Neutrophil (primary cell): Measurements from ENCODE around the gene AFP.

Source experiments
- H3K27ac ChIP-seq: fragments of 200-600 bp; sonication (generic); 2 replicates; pipeline ENCODE4 v1.5.1; 2016; ENCODE audit warnings: mild to moderate bottlenecking, moderate library complexity
- H3K27me3 ChIP-seq: fragments of 200-600 bp; sonication (generic); 2 replicates; pipeline ENCODE4 v1.6.0; 2016; ENCODE audit warnings: mild to moderate bottlenecking
- H3K36me3 ChIP-seq: fragments of 200-600 bp; sonication (generic); 2 replicates; pipeline ENCODE4 v1.5.1; 2017
- H3K4me1 ChIP-seq, 2 experiments: fragments of 200-600 bp in 1 of 2; sonication (generic) in 1 of 2; 1 replicate in 1 of 2; 2 replicates in 1 of 2; pipeline versions ENCODE4 v1.5.1 to v1.6.1; 2013 to 2016; ENCODE audit warnings: low read depth in 1 of 2, low read length in 1 of 2, mild to moderate bottlenecking in 1 of 2, moderate library complexity in 1 of 2; ENCODE audit not compliant: control insufficient read depth in 1 of 2, insufficient read depth in 1 of 2
- H3K4me3 ChIP-seq, 2 experiments: fragments of 200-600 bp in 1 of 2; sonication (generic) in 1 of 2; 1 replicate in 1 of 2; 2 replicates in 1 of 2; pipeline ENCODE4 v1.5.1; 2013 to 2016; ENCODE audit warnings: low read depth in 1 of 2, low read length in 1 of 2, mild to moderate bottlenecking in 1 of 2, moderate library complexity in 1 of 2
- H3K9me3 ChIP-seq: fragments of 200-600 bp; sonication (generic); 2 replicates; pipeline ENCODE4 v1.5.1; 2016
- TF ChIP-seq, protein P1 (sequence below): fragments of 200-600 bp; sonication (generic); IDR thresholded peaks from 2 replicates; pipeline ENCODE4 v1.5.1; 2016; ENCODE audit warnings: antibody characterized with exemption

The AFP gene

GRCh38 chr4:73409978-73410548, 26.0 kb upstream of the AFP start:
- no peaks in the 10 kb centered on the region for H3K9me3 ChIP-seq
- TF ChIP-seq, protein P1, sequence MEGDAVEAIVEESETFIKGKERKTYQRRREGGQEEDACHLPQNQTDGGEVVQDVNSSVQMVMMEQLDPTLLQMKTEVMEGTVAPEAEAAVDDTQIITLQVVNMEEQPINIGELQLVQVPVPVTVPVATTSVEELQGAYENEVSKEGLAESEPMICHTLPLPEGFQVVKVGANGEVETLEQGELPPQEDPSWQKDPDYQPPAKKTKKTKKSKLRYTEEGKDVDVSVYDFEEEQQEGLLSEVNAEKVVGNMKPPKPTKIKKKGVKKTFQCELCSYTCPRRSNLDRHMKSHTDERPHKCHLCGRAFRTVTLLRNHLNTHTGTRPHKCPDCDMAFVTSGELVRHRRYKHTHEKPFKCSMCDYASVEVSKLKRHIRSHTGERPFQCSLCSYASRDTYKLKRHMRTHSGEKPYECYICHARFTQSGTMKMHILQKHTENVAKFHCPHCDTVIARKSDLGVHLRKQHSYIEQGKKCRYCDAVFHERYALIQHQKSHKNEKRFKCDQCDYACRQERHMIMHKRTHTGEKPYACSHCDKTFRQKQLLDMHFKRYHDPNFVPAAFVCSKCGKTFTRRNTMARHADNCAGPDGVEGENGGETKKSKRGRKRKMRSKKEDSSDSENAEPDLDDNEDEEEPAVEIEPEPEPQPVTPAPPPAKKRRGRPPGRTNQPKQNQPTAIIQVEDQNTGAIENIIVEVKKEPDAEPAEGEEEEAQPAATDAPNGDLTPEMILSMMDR = no peak
- H3K27ac ChIP-seq = no peak overlapping the region
- no peaks in the 10 kb centered on the region for H3K27me3 ChIP-seq
- no peaks in the 10 kb centered on the region for H3K36me3 ChIP-seq
- H3K4me1 ChIP-seq = no peaks in the 10 kb centered on the region
- H3K4me3 ChIP-seq = no peak overlapping the region

- TF ChIP-seq, protein P1 = no peak
- H3K4me3 ChIP-seq = no peak overlapping the region
- no peaks in the 10 kb centered on the region for H3K9me3 ChIP-seq
- no peaks in the 10 kb centered on the region for H3K4me1 ChIP-seq
- no peaks in the 10 kb centered on the region for H3K36me3 ChIP-seq
- H3K27me3 ChIP-seq = no peaks in the 10 kb centered on the region
- H3K27ac ChIP-seq = no peak overlapping the region
Measured at GRCh38 chr4:73410916-73411730, 24.9 kb upstream of the AFP start.

DNA sequence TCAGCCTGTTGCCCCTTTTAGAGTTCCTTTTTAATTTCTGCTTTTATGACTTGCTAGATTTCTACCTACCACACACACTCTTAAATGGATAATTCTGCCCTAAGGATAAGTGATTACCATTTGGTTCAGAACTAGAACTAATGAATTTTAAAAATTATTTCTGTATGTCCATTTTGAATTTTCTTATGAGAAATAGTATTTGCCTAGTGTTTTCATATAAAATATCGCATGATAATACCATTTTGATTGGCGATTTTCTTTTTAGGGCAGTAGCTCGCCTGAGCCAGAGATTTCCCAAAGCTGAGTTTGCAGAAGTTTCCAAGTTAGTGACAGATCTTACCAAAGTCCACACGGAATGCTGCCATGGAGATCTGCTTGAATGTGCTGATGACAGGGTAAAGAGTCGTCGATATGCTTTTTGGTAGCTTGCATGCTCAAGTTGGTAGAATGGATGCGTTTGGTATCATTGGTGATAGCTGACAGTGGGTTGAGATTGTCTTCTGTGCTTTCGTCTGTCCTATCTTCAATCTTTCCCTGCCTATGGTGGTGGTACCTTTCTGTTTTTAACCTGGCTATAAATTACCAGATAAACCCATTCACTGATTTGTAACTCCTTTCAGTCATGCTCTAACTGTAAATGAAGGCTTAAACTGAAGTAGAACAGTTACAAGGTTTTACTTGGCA, 24.1 kb upstream of the AFP start:
- H3K9me3 ChIP-seq = no peaks in the 10 kb centered on the region
- no peaks in the 10 kb centered on the region for H3K27me3 ChIP-seq
- no peak overlapping the region for H3K4me3 ChIP-seq
- H3K36me3 ChIP-seq = no peaks in the 10 kb centered on the region
- H3K27ac ChIP-seq = no peak overlapping the region
- no peaks in the 10 kb centered on the region for H3K4me1 ChIP-seq
- TF ChIP-seq, protein P1 = no peak

- H3K36me3 ChIP-seq = no peaks in the 10 kb centered on the region
- H3K27me3 ChIP-seq = no peaks in the 10 kb centered on the region
- no peak overlapping the region for H3K4me3 ChIP-seq
- H3K9me3 ChIP-seq = no peaks in the 10 kb centered on the region
- no peak overlapping the region for H3K27ac ChIP-seq
- no peaks in the 10 kb centered on the region for H3K4me1 ChIP-seq
- TF ChIP-seq, protein P1 = no peak
Measured at GRCh38 chr4:73413294-73413755, 22.7 kb upstream of the AFP start.

- Histone ChIP-seq H3K4me1 (no peaks in the 10 kb centered on the region), H3K36me3 (no peaks in the 10 kb centered on the region), H3K27me3 (no peaks in the 10 kb centered on the region), H3K9me3 (no peaks in the 10 kb centered on the region), H3K4me3 (no peak overlapping the region), H3K27ac (no peak overlapping the region)
- TF ChIP-seq, protein P1 = no peak
Measured at GRCh38 chr4:73414936-73415271, 21.1 kb upstream of the AFP start.
